Head of caudate nucleus (tissue), 42 donors: ENCODE measurements around the gene GDF15.
"Not testable (repeated sequence)": the region's sequence is repeated elsewhere in the genome, so short reads cannot be mapped to it uniquely, and the experiment has no call there.

Experiments
- DNase-seq, 42 donors: peaks; one replicate each; pipeline versions ENCODE4 v3.0.0 to v3.0.0-alpha.2; 2020 to 2021; ENCODE audit warnings: mixed read lengths in 7 of 42
- intact Hi-C: fragments of 100-400 bp; cut with DNase I; formaldehyde crosslinking; loops from one replicate; pipeline ENCODE4 v1.15.0; 2022

Gene GDF15

DNA sequence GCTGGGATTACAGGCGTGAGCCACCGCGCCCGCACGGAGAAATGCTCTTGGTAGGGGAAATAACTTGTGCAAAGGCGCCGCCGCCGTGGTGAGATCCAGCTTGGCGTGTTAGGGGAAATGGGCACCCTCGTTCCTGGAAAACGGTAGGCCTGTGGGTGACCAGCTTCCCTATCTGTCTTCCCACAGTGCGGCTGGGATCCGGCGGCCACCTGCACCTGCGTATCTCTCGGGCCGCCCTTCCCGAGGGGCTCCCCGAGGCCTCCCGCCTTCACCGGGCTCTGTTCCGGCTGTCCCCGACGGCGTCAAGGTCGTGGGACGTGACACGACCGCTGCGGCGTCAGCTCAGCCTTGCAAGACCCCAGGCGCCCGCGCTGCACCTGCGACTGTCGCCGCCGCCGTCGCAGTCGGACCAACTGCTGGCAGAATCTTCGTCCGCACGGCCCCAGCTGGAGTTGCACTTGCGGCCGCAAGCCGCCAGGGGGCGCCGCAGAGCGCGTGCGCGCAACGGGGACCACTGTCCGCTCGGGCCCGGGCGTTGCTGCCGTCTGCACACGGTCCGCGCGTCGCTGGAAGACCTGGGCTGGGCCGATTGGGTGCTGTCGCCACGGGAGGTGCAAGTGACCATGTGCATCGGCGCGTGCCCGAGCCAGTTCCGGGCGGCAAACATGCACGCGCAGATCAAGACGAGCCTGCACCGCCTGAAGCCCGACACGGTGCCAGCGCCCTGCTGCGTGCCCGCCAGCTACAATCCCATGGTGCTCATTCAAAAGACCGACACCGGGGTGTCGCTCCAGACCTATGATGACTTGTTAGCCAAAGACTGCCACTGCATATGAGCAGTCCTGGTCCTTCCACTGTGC is 2.4 kb downstream of the GDF15 start:
- intact Hi-C loops, result no loop called here
- peak; percentile 29 to 92 (median 78) for DNase-seq

GRCh38 chr19:18388960-18389725 is 3.2 kb downstream of the GDF15 start:
- intact Hi-C loops, result no loop called here
- no peak for DNase-seq

- DNase-seq, result no peak
- intact Hi-C loops, result no loop called here
Observed at GRCh38 chr19:18389726-18390064, 3.7 kb downstream of the GDF15 start.

DNA sequence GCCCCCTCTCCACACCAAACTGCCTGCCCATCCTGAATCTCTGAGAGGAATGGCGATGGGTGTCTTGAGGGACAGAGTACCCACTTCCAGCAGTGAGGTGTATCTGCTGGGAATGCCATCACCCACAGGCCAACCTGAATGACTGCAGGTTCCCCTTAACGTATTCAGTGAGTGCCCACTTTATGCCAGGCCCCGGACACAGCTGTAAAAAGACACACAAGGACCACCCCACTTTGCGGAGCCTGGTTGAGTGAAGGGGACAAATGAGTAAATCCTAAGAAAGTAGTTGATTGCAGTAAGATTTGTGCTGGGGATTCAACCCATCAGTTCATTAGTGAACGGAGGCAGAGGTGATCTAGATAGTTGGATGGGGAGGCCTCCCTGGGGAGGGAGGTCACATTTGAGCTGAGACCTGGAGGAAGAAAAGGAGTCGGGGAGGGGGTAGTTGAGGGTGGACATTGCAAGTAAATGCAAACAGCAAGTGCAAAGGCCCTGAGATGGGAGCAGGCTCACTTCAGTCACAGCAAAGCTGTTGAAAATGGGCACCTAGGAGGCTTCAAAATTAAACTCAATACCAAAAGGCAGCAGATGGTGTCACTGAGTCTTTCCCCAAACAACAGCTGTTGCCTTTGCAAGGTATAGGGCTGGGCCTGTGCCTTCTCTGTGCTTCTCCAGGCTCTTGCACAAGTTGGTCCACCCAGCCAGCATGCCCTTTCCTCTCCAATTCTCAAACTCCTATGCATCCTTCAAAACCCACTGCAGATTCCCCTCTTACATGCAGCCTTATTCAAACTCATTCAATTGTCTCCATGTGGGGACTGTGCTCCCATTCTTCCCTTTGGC is 4.3 kb downstream of the GDF15 start:
- no peak for DNase-seq
- intact Hi-C loops, result no loop called here

DNA sequence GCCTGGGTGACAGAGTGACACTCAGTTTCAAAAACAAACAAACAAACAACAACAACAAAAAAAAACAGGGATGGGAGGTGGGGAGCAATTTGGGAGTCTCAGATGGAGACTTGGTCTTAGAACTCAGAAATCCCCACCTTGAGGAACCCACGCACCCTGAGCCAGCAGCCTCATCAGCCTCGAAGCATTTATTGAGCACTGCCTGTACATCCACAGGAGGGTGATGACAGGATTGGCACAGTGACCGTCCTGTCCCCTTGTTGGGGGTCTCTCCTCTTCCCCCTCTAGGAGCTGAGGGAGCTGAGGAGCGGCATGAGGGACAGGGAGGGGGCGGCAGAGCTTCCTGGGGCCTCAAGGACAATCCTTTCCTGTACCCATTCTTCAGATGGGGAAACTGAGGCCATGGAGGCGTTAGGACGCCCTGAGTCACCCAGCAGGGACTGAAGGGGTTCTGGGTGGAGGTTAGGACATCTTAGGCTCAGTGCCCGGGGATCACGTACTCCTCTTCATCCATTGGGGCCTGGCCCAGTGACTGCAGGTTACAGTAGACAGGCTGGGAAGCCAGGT is 5.6 kb downstream of the GDF15 start:
- intact Hi-C loops, result no loop called here
- DNase-seq, result no peak

GRCh38 chr19:18392417-18392816 is 6.5 kb downstream of the GDF15 start:
- intact Hi-C loops, result no loop called here
- DNase-seq, result peak in 14 of 42 donors; percentile 17 to 68 (median 36)

DNA sequence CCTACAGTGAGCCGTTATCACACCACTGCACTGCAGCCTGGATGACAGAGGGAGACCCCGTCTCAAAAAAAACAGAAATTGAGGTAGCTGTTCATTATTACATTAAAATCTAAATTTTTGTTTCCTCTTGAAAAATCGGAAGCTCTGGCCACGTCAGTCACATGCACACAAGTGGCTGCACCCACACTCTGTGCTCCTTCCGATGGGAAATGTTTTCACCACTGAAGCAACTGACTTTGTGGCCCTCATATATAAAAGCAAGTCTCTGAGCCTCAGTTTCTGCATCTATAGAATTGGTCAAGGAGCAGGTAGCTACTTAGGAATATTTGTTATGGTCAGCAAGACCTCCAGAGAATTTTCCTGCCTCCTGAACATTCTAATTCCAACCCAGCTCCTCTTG is 7.0 kb downstream of the GDF15 start:
- intact Hi-C loops, result no loop called here
- DNase-seq, result no peak

DNA sequence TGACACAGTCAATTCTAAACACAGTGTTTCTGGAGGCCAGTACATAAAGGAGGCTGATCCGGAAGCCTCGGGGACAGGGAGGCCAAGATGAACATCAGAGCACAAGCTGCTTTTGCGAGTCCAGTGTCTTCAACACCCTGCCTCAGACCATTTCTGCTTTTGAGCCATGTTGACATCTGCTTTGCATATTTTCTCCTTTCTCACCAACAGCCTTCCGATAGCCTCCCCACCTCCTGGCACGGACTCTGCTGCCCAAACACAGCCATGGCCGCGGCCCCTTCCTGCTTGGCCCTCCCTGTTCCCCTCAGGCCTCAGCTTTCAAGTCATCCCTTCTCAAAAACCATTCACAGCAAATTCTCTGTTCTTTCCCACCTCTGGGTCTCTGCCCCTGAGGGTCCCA is 7.9 kb downstream of the GDF15 start:
- intact Hi-C loops, result no loop called here
- DNase-seq, result peak in 10 of 42 donors; percentile 19 to 57 (median 33)

DNA sequence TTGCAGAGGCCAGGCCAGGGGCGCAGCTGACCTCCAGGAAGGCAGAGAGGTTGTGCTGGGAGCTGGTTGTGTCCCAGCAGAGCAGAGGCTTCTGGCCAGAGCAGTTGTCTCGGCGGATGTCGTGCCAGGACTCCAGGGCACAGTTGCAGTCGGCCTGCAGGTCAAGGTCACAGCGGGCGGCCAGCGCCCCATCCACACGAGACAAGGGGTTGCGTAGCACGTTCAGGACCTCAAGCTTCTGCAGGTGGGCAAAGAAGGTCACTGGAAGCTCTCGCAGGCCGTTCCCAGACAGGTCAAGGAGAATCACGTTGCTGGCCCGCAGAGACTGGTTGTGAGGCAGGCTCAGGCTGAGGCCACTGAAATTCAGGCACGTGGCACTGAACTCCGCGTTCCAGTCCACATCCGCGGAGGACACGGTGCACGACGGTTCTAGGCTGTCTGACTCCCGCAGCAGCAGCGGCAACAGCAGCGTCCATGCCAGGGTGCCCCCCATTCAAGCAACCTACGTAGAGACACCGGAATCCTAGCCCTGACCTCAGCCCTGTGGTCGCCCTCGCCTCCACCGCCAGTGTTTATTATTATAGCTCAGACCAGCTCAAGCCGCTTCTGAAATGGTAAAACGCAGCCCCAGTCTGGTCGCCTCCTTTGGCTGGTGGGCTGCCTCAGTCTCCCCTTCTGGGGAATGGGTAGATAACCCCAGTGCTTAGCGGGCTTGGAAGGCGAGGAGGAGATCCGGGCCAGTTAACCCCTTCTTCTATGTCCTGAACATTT is 10.7 kb downstream of the GDF15 start:
- no peak for DNase-seq
- intact Hi-C loops, result no loop called here

DNA sequence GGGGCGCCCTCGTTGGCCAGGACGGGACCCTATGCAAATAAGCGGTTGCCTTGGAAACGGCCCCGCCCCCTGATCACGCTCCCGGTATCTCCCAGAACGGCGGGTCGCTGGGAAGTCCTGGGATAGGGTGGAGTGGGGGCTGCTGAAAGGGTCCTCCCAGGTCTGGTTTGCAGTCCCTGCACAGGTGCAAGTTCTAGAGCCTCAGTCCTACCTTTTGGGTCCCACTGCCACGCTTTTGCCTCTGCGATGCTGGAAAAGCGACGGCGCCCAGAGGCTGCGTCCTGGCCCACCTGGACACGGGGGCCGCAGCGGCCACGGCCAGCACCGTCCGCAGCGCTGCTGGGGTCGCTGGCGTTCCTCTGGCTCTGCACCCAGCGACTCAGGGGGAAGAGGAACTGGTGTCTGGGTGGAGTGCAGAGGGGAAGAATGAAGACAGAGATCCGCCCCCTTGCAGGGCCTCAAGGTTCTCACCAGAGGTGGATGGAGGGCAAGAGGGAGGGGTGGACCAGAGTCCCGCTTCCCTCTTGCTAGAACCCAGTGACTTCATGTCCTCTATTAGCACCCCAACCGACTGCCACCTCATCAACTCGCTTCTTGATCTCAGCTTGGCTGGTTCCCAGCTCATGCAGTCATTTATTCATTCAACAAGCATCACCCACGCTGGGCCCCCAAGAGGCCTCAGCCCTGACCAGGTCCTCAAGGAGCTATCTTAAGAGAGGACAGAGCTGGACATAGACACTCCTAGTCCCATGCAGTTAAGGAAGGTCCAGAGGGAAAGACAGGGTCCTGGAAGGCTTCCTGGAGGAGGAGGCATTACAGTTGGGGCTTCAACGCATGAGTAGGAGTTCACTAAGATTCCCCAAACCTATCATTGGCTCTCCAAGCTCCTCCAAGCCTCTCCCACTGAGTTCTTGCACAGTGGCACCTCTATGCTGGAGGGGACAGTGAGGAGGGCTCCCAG is 11.6 kb downstream of the GDF15 start, which contains the start of gene LRRC25:
Gene LRRC25, minus strand, starts transcription at position 381 of the 961 bp plus-strand sequence. CDS start 659 bp downstream, outside the sequence.
- intact Hi-C loops, result no loop called here
- peak in 20 of 42 donors; percentile 25 to 66 (median 39) for DNase-seq

GRCh38 chr19:18399008-18399407 is 13.1 kb downstream of the GDF15 start:
- intact Hi-C loops, result no loop called here
- DNase-seq, result no peak

GRCh38 chr19:18401580-18402112 is 15.7 kb downstream of the GDF15 start:
- intact Hi-C loops, result no loop called here
- DNase-seq, result peak in 13 of 42 donors; percentile 25 to 67 (median 44)

GRCh38 chr19:18402455-18403248 is 16.7 kb downstream of the GDF15 start:
- intact Hi-C loops, DNase-seq: not testable (repeated sequence)

GRCh38 chr19:18405754-18406153 is 19.8 kb downstream of the GDF15 start:
- DNase-seq, intact Hi-C loops: not testable (repeated sequence)

GRCh38 chr19:18406749-18407148 is 20.8 kb downstream of the GDF15 start:
- DNase-seq, result no peak
- intact Hi-C loops, result no loop called here

DNA sequence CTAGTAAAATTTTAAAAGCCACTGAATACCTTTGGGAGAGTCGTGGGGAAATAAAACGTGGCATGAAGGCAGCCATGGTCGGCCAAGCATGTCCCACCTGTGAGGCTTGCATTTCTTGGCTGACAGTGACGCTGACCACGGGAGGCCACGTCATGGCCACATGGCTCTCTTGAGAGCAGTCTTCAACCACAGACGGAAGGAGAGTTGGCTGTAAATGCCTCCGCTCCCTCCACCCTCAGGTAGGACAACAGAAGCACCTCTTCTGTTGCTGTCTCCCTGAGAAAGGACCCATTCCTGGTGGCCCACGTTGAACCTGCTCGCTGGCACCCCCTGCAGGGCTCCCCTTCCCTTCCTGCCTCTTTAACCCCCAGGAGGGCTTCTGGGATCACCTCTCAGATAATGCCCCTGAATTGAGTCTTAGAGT is 22.1 kb downstream of the GDF15 start:
- intact Hi-C loops, result no loop called here
- no peak for DNase-seq
